HG03469 (cell line): ENCODE data around the gene SLC10A6.

Source experiments
- ATAC-seq: cut with Tn5 transposase; IDR thresholded peaks from one replicate; pipeline ENCODE4 v1.9.1; 2021; ENCODE audit warnings: mild to moderate bottlenecking, moderate library complexity, moderate number of reproducible peaks; ENCODE audit not compliant: unreplicated experiment

Gene SLC10A6

DNA sequence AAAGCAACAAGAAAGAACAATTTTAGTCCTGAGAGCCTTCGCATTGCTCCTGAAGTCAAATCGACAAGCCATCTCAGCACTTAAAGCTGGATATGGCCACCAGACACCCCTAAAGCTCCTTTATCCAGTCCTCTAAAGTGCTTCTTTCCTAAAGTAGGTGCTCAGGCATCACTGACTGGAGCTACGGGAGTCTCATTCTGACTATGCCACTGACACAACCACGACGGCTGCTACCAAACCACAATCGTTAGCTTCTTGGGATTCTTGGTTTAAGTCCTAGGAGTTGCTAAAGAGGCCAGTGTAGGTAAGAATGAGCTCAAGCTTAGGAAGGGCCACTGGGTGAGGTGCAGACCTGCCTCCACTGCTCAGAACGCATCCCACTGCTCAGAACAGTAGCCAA, 1.0 kb downstream of the SLC10A6 start:
- no peak for ATAC-seq

DNA sequence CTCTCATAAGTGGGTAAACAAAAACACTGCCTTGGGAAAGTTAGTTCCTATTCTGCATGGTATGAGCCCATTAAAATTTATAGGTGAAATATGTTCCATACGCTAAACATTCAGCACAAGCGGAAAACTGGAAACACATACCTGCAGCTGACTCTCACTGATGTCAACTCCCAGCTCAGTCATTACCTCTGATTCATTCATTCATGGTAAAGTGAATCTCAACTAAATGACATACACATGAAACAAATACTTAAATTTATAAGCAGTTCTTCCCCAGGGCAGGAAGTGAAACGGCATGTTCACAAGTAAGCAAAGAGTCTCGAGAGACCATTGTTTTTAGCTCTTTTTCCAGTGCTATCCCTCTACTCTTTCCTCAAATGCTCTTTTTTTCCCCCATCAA, 1.6 kb downstream of the SLC10A6 start:
- ATAC-seq: no peak

DNA sequence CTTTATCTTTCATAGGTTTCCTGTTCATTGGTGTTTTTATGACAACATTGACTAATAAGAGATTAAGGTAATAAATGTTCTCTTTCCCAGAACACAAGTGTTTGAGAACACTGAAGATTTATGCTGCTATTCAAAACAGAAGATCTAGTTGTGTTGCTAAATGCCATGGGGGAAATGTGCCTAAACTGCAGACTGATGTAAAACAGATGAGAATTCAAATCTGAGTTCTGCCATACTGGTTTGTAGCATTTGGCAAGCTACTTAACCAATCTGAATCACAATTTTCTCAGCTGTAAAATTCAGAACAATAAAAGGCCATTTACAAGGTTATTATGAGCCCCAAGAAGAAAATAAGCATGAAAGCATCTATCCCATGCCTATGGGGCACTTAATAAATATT, 2.3 kb downstream of the SLC10A6 start:
- no peak for ATAC-seq

DNA sequence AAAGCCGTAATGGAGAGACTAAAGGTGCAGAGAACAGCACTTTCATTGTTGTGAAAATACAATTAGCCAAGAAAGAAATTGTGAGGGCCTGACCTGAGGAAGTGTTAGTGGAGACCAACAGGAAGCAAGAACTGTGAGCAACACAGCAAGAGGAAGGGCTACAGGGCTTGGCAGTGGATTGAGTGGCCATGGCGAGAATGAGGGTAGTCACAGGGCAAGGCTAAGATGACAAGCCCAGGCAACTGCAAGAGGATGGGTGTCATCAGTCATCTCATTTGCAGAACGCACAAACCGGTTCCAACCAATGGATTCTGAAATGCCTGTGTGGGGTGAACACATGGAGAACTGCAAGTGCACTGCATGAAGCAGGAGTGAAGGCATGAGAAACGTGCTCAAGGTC, 3.6 kb downstream of the SLC10A6 start:
- no peak for ATAC-seq

DNA sequence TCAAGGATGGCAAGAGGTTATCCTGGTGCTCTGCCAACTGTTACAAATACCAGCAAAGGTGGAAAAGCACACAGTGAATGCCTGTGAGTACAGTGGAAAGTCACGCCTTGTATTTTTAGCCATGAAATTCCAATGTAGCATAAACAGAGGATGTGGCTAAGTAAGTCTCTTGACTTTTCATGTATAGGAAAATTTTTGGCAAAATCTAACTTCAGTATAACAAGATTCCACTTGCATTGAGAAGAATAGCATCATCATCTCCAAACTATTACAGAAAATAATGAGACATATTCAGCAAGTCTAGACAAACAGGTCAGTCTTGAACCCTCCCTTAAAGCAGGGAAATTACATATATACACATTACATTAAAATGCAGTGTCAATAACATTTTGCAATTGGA, 7.9 kb downstream of the SLC10A6 start:
- ATAC-seq: no peak

DNA sequence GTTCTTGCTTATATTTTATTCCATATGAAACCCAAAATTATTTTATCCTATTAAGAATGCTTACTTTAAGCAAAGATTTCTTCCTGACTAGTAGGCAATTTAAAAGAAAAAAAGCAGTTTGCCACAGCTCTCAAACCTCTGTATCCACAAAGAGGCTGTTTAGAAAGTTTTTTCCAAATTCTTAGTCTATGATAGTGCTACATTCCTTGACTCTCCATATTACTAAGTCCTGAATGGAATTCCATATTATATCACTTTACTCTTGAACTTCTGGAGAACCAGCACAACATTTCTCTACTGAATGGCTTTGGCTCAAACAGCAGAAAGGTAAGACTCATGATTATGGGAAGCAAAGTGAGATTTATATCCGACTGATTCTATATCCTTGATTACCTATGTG, 8.3 kb downstream of the SLC10A6 start:
- ATAC-seq: no peak

DNA sequence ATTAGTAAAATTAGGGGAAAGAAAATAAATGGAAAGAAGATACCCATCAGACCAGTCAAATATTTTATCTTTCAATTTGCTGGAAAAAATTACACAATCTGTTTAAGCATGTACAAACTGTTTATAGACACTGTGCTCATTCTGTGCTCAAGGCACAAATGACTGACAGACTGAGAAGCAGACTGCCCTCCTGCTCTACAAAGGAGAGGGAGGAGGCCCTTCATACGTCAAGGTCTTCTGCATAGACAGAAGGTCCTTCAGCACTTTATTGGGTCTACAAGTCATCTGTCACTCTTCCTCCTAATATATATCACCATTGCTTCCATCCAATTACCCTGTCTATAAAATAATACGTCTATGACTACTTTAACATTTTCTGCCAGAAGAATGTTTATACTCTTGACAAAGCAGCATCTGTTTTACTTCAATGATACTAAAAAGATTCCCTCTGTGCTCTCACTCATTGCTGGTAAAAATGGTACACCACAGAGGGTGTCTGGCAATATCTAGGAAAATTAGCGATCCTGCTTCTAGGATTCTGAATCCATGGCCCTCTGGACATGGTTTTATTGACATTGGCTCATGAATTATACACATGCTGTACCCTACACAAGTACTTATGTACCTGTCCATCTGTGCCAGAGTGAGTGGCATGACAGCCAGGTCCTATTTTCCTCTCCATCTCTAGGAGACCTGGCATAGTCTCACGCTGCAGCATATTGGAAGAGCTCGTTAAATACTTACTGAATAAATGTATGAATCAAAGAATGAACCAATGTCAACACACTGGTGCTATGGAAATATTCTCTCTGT, 11.3 kb downstream of the SLC10A6 start:
- no peak for ATAC-seq

DNA sequence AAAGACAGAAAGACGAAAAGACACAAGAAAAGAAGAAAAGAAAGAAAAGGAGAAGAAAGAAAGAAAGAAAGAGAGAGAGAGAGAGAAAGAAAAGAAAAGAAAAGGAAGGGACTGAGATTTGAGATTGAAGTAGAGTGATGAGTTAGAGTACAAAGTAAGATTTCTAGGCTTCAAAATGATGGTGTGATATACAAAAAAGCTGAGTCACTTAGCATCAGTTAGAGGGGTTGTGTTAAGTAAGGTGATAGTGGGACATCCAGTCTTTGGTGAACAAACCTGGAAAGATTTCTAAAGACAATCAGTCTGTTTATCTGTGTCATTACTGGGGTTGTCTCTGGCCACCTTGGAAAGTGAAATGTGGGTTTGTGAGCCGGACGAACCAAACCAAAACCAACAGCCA, 13.5 kb downstream of the SLC10A6 start:
- no peak for ATAC-seq

DNA sequence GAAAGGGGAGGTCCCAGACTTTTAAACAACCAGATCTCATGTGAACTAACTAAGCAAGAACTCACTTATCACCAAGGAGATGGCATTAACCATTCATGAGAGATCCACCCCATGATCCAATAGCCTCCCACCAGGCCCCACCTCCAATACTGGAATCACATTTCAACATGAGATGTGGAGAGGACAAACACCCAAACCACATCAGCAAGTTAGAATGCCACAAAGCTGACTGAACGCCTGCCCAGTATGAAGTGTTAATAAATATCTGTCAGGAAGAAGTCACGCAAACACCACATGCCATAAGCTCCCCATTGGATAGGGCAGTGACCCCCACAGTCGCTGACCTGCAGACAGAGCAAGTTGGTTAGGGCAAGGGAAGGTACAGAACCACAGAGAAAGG, 14.3 kb downstream of the SLC10A6 start:
- no peak for ATAC-seq

DNA sequence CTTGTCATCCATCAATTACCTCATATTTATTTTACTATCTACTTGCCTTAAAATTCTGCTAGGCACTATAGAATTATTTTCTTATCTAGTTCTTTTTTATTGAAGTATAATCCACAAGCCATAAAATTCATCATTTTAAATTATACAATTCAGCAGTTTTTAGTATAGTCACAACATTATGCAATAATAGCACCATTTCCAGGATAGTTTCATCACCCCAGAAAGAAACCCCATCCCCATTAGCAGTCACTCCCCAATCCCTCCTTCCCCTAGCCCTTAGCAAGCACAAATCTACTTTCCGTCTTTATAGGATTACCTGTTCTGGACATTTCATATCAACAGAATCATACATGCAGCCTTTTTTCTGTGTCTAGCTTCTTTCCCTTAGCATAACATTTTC, 15.6 kb downstream of the SLC10A6 start:
- ATAC-seq: no peak

DNA sequence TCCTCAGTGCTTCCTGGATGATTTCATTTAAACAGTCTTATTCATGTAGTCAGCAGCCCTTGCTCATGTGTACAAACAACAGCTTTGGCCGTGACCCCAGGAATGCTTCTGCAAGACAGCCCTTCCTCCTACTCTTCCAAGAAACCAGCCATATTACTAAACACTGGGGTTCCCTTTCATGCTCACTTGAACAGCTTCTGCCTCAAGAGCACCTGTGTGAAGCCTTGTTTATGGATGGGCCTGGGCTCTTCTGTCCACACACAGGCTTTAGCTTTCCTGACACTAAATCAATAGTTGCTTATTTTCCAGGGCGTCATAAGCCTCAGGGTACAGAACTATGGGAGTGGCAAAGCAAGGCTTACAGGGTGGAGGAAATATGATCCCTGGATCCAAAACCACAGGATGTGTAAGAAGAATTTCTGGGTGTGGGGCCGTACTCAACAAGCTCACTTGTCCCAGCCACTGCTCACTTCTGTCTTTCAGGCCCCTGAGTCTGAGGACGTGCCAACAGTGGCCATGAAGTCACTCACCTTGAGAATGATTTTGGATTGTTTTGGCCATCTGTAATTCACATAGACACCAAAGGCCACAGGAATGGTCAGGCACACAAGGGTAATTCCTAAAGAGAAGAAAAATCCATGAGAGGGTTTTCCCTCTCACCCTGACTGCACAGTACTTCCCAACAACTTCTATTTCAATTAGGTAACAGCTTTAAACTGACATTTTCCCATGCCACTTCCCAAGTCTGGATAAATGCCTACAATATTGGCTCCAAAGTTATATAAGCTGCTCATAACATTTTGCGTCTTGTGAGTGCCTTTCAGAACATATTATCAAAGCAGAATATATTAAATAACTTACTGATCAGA, 17.7 kb downstream of the SLC10A6 start:
- ATAC-seq: no peak

DNA sequence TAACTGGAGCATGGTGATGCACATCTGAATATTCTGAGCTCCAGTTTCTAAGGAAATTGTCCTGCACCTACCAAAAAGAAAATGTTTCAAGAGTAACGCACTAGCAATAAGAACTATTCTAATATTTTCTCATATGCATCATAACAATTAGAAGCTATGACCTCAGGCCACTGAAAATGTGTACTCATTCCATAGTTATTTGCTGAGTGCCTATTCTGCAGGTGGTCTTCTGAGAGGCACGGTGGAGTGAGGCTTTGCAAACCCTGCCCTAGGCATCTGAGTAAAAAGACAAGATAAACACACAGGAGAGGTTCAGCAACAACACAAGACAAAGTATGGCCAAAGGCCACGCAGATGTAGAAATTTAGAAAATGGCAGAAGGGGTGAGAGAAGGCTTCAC, 23.7 kb downstream of the SLC10A6 start:
- ATAC-seq: no peak

DNA sequence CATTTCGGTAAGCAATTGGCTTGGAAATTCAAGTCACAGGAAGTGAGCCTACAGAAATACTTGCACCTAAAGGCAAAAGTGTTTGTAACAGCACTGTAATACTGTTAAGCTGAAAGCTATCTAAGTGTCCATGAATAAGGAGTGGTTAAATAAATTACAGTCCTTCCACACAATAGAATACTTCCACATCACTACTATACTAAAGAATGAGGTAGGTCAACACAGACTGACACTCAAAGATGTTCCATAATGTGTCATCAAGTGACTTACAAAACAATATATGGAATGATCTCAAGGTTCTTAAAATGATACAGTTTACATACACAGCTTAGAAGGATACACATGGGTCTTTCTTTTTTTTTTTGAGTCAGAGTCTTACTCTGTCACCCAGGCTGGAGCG, 27.0 kb downstream of the SLC10A6 start:
- no peak for ATAC-seq

DNA sequence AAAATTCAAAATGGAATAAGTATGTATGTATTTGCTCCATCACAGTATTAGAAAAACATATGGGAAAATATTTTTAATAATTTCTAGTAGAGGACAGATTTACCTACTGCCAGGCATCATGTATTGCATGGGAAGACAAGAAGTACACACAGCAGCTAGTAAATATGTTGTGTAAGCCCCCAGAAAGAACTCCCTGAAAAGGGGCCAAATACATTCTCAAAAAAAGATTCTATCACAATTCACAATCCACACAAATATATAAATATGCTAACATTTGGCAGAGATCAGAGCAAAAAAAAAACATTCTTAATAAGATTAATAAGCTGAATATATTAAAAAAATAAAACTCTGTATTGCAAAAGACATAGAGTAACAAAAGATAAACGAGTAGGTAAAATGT, 28.0 kb downstream of the SLC10A6 start:
- ATAC-seq: no peak

DNA sequence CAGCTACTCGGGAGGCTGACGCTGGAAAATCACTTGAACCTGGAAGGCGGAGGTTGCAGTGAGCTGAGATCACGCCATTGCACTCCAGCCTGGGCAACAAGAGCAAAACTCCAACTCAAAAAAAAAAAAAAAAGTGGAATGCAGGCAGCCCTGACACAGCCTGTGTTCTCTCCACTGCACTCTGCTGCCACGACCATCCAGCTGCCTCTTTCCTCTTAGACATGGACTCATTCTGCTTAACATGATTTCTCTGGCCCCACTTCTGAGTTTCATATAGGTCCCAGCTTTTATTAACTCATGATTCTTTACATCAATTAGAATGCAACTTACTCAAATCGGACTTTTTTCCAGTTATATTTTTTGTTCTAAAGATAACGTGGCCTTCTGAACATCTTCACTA, 29.6 kb downstream of the SLC10A6 start:
- ATAC-seq: no peak

DNA sequence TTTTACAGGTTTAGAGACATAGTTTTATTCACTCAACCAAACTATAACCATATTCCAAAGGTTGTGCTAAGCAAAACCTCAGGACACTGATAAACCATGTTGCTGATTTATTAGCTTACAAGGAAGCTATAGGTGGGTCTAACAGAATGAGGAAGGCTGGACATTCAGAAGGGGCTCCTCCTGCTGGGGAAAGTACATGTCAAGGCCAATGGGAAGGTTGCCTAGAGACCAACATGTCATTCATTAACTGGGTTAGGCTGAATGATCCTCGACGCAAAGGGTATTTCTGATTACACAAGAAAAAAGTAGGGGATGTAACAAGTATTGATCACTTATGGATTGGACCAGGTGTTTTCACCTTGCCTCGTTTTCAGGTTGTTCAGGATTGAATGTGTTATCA, 30.3 kb downstream of the SLC10A6 start:
- no peak for ATAC-seq

DNA sequence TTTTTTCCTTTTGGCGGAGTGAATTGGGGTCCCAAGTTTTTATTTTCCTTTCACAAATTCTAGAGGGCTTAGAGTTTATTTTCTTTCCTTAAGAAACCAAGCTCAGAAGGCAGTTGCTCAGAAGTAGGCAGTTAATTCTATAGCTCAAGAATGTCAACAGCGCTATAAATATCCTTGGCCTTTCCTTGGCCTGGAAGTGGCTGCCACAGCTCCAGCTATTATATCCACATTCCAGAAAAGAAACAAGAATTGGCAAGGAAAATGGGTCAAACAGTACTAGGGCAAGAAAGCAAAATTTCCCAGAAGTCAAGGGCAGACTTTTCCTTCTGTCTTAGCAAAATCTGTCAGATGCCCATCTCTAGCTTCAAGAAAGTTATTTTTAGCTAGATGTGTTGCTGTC, 31.0 kb downstream of the SLC10A6 start:
- ATAC-seq: no peak

DNA sequence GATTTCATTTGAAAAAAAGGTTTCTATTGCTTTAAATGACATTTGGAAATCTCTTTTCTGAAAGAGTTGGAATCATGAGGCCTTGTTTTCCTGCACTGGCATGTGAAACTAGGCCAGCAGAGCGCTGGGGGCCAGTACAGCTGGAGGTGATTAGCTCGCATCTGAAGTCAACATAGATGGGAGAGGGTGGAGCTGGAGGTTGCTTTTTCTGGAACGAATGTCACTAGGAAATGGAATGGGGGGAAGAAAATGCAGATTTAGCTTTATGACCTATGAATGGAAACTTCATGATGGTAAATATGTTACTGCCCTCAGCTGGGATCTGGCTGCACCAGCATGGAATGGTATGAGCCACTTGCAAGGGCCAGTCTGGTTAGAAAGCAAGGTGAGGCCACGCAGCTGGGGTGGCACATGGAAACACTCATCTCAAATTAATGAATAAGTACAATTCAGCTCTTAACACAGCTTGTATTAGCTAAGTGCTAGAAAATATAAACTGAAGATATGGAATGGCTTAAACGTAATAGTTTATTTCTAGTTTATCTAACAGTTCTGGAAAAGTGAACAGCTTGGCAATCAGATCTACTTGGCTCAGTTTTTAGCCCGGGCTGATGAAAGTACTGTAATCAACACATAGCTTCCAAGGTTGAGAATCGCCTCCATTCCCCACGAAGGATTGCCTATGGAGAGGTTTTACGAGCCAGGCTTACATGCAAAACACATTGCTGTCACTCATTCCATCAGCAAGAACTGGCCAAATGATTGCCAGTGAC, 32.5 kb downstream of the SLC10A6 start:
- ATAC-seq: no peak

DNA sequence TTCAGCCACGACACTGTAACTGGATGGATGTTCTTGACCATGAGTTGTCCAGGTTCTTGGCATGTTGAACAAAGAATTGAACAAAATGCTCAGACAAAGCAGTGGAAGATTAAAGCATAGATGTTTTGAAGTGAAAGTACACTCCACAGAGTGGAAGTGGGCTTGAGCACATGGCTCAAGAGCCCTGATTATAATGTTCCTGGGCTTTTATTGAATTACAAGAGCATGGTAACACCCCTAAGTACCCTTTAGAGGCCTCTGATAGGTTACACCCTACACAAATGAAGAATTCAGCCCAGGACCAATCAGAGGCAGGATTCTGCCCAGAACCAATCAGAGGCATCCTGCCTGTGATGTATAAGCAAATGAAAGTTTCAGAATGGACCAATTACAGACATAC, 33.5 kb downstream of the SLC10A6 start:
- ATAC-seq: no peak

DNA sequence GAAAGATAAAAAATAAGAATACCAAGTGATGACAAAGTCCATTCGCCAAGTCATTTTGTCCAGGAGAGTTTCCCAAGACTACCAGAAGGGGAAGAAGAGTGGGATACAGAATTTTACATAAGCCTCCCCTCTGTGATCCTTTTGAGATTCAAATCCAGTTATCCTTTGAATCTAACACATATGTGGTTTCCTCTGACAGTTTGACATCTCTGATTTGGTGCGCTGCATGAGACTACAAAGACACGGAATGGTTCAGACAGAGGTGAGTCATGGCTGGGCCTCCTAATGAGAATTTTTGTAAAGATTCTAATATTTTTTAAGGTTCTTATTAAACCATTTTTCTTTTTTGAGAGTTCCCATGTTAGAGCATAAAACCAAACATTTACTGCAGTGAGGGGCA, 38.3 kb downstream of the SLC10A6 start:
- no peak for ATAC-seq

DNA sequence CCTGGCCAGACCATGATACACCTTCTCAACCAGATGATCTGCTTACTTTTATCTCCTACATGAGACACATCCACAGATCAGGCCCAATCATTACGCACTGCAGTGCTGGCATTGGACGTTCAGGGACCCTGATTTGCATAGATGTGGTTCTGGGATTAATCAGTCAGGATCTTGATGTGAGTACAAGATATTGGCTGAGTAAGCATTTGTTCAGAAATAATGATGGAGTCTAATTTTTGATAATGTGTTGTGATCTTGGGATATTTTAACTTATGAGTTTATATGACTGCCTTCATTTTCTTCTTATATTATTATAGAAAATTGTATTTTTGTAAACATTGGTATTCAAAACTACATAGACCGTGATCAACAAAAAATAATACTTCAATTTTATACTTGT, 39.4 kb downstream of the SLC10A6 start:
- ATAC-seq: no peak

DNA sequence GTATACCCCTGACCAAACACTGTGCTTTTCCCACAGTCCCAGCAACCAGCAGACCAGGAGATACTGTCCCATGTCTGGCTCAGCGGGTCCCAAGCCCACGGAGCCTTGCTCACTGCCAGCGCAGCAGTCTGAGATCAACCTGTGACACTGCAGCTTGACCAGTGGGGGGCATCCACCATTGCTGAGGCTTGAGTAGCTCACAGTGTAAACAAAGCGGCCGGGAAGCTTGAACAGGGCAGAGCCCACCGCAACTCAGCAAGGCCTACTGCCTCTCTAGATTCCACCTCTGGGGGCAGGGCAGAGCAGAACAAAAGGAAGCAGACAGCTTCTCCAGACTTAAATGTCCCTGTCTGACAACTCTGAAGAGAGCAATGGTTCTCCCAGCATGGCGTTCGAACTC, 58.1 kb downstream of the SLC10A6 start:
- no peak for ATAC-seq
